22Rv1 (cell line): ENCODE data around the gene NUP205.

ENCODE experiments used
- CTCF ChIP-seq: fragments of 450-650 bp; IDR thresholded peaks from 2 replicates; pipeline ENCODE4 v1.5.1; 2017; ENCODE audit warnings: mild to moderate bottlenecking
- ZFX ChIP-seq: fragments of 450-650 bp; IDR thresholded peaks from 2 replicates; pipeline ENCODE4 v1.6.1; 2017; ENCODE audit warnings: antibody characterized with exemption, borderline replicate concordance

DNA sequence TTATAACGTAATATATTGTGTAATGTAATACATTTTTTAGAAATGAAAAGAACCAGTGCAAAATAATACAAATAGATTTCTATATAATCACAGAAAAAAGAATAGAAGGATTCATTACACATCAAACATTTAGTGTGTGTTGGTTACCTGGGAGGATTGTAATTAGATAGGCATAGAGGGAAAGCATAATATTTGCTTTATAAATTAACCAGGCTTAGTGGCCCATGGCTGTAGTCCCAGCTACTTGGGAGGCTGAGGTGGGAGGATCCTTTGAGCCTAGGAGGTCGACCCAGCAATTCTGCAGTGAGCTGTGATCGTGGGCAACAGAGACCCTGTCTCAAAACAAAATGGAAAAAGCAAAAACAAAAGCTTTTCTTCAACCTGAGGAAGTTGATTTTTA is 42.9 kb upstream of the NUP205 start:
- no peak for TF ChIP-seq CTCF
- no peak for TF ChIP-seq ZFX
